Measurements from ENCODE around the gene PRKACA.
"Not testable (repeated sequence)": the region's sequence is repeated elsewhere in the genome, so short reads cannot be mapped to it uniquely, and the experiment has no call there.

Gene PRKACA

GRCh38 chr19:14052470-14052869 is 65.1 kb downstream of the PRKACA start:
- DNase-seq (ENCODE audit: low read depth, low spot score), result no peak
- Histone ChIP-seq H3K27ac (no peak overlapping the region), H3K36me3 (ENCODE audit: insufficient read depth, low read length) (peaks cover 7% of the 10 kb centered on the region; the same call in 1 of the 2 replicates), H3K9ac (ENCODE audit: insufficient read length) (no peak overlapping the region), H3K4me3 (no peak overlapping the region), H3K9me3 (ENCODE audit: low read depth, low read length) (no peaks in the 10 kb centered on the region)
- no peak for TF ChIP-seq POLR2AphosphoS5 (IDR thresholded peaks at IDR 0.05; ENCODE audit: borderline replicate concordance, low read depth, low read length)

- Histone ChIP-seq H3K27ac (no peak overlapping the region), H3K9ac (ENCODE audit: insufficient read length) (no peak overlapping the region), H3K4me3 (no peak overlapping the region), H3K36me3 (ENCODE audit: insufficient read depth, low read length) (peaks cover 7% of the 10 kb centered on the region; the same call in 1 of the 2 replicates), H3K9me3 (ENCODE audit: low read depth, low read length) (no peaks in the 10 kb centered on the region)
- TF ChIP-seq FOXP2 (optimal IDR thresholded peaks at IDR 0.05; ENCODE audit: control extremely low read depth, extremely low read length, insufficient read depth) (no peak), EZH2 (IDR thresholded peaks at IDR 0.05) (no peak), POLR2AphosphoS5 (IDR thresholded peaks at IDR 0.05; ENCODE audit: borderline replicate concordance, low read depth, low read length) (no peak)
- no peak for DNase-seq (ENCODE audit: low read depth, low spot score)
Measured at GRCh38 chr19:14051980-14052379, 65.6 kb downstream of the PRKACA start.

- not testable (repeated sequence) for H3K36me3 ChIP-seq (ENCODE audit: insufficient read depth, low read length); H3K9ac ChIP-seq (ENCODE audit: insufficient read length); H3K4me3 ChIP-seq; H3K9me3 ChIP-seq (ENCODE audit: low read depth, low read length); DNase-seq (ENCODE audit: low read depth, low spot score); H3K27ac ChIP-seq
Measured at GRCh38 chr19:14050961-14051360, 66.6 kb downstream of the PRKACA start.

- TF ChIP-seq POLR2AphosphoS5 (IDR thresholded peaks at IDR 0.05; ENCODE audit: borderline replicate concordance, low read depth, low read length) (no peak), EZH2 (IDR thresholded peaks at IDR 0.05) (no peak), FOXP2 (optimal IDR thresholded peaks at IDR 0.05; ENCODE audit: control extremely low read depth, extremely low read length, insufficient read depth) (no peak)
- peaks cover 7% of the 10 kb centered on the region; the same call in 1 of the 2 replicates for H3K36me3 ChIP-seq (ENCODE audit: insufficient read depth, low read length)
- H3K9me3 ChIP-seq (ENCODE audit: low read depth, low read length), result no peaks in the 10 kb centered on the region
Measured at GRCh38 chr19:14050512-14050911, 67.0 kb downstream of the PRKACA start.

GRCh38 chr19:14048443-14049153 is 69.0 kb downstream of the PRKACA start:
- H3K4me3 ChIP-seq, result no peak overlapping the region
- no peak for DNase-seq (ENCODE audit: low read depth, low spot score)
- TF ChIP-seq POLR2AphosphoS5 (IDR thresholded peaks at IDR 0.05; ENCODE audit: borderline replicate concordance, low read depth, low read length) (no peak), EZH2 (IDR thresholded peaks at IDR 0.05) (no peak), FOXP2 (optimal IDR thresholded peaks at IDR 0.05; ENCODE audit: control extremely low read depth, extremely low read length, insufficient read depth) (no peak)
- peaks cover 5% of the 10 kb centered on the region; the same call in 1 of the 2 replicates for H3K36me3 ChIP-seq (ENCODE audit: insufficient read depth, low read length)
- no peak overlapping the region for H3K27ac ChIP-seq
- H3K9ac ChIP-seq (ENCODE audit: insufficient read length), result no peak overlapping the region
- no peaks in the 10 kb centered on the region for H3K9me3 ChIP-seq (ENCODE audit: low read depth, low read length)

More at GRCh38 chr19:14050512-14050911, 67.0 kb downstream of the PRKACA start:
- no peak overlapping the region for H3K4me3 ChIP-seq
- DNase-seq (ENCODE audit: low read depth, low spot score), result no peak
- no peak overlapping the region for H3K9ac ChIP-seq (ENCODE audit: insufficient read length)
- H3K27ac ChIP-seq, result no peak overlapping the region

- H3K27ac ChIP-seq; H3K4me3 ChIP-seq; H3K9ac ChIP-seq (ENCODE audit: insufficient read length); H3K9me3 ChIP-seq (ENCODE audit: low read depth, low read length); DNase-seq (ENCODE audit: low read depth, low spot score); H3K36me3 ChIP-seq (ENCODE audit: insufficient read depth, low read length): not testable (repeated sequence)
Measured at GRCh38 chr19:14047866-14048265, 69.7 kb downstream of the PRKACA start.

- H3K36me3 ChIP-seq (ENCODE audit: insufficient read depth, low read length); H3K9ac ChIP-seq (ENCODE audit: insufficient read length); H3K27ac ChIP-seq; H3K4me3 ChIP-seq; DNase-seq (ENCODE audit: low read depth, low spot score); H3K9me3 ChIP-seq (ENCODE audit: low read depth, low read length): not testable (repeated sequence)
Measured at GRCh38 chr19:14042659-14043608, 74.6 kb downstream of the PRKACA start.
